GM18520 (cell line): ENCODE results near the gene CYSLTR1.
"Not testable (repeated sequence)": the region's sequence is repeated elsewhere in the genome, so short reads cannot be mapped to it uniquely, and the experiment has no call there.

ENCODE experiments used
- ATAC-seq: cut with Tn5 transposase; IDR thresholded peaks from one replicate; pipeline ENCODE4 v1.9.1; 2021; ENCODE audit not compliant: unreplicated experiment

CYSLTR1 gene

DNA sequence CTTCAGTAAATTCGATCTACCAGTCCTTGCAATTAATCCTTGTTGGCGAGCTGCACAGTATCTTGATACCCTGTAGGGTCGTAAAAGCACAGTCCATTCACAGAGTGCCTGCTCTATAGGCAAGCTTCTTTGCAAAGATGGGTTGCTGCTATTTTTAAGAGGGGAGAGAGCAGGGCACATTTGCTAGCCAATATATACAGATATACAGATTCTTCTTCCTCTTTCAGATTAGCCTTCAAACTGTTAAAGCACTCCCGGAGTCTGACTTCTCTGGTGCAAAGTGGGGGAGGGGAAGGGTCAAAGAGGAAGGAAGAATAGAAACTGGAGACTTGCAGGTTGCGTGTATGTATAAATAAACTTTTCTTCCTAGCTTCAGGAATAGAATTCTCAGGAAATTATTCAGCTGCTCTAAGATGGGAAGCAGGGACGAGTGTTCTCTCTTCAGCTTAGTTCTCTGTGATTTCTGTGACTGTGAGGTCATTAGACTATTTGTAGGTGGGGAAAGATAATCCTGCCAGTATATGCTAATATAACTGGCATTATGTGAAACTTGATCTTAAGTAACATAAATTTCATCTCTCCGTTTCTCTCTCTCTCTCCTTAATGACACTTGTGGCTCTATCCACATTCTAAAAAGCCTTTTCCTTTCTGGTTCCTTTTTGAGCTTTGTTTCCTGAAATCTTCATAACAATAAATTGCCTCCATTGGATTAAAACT is at the start of gene CYSLTR1:
Gene CYSLTR1, minus strand, starts transcription at position 242 of the 717 bp plus-strand sequence. CDS start 53,865 bp downstream, outside the sequence.
- ATAC-seq = no peak

- ATAC-seq = no peak
Observed at GRCh38 chrX:78377186-78377585, 49.8 kb upstream of the CYSLTR1 start.

DNA sequence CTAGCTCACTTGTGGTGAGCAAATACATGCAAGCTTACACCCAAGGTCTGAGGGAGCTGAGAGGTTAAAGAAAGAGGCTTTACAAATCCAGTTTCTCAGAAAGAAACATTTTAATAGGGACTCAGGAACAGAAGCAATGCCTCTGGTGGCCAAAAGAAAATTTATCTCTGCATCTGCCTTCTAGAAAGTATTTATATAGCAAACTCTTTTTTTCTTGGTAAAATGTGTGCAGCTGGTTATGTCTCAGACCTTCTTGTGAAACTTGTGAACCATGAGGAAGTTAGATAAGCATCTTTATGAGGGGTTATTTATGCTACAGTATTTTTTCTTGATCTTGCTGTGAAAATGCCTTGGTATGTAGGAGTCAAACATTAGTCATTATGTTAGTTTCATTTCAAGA is 48.5 kb upstream of the CYSLTR1 start:
- no peak for ATAC-seq

- no peak for ATAC-seq
Observed at GRCh38 chrX:78366576-78366975, 39.2 kb upstream of the CYSLTR1 start.

GRCh38 chrX:78357342-78358055 is 30.1 kb upstream of the CYSLTR1 start:
- no peak for ATAC-seq

DNA sequence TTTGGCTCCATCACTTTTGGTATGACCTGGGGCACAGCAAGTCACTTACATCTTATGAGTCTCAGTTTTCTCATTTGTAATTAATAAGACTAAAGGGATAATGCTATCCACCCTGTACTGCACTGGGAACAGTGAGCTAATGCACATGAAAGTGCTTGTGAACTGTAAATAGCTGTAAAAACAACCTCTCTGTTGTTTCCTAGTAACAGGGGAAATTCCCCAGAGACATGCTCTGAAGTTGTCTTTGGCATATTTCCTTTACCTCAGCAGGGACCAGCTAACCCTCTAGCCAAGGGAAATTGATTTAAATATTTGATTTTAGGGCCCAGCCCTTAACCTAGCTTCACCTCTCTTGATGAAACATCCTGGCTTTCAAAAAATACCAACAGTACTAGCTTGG is 6.1 kb upstream of the CYSLTR1 start:
- peak; percentile 64 for ATAC-seq

GRCh38 chrX:78331708-78332107 is 4.3 kb upstream of the CYSLTR1 start:
- ATAC-seq = no peak

- peak; percentile 28 for ATAC-seq
Observed at GRCh38 chrX:78330540-78330939, 3.1 kb upstream of the CYSLTR1 start.

DNA sequence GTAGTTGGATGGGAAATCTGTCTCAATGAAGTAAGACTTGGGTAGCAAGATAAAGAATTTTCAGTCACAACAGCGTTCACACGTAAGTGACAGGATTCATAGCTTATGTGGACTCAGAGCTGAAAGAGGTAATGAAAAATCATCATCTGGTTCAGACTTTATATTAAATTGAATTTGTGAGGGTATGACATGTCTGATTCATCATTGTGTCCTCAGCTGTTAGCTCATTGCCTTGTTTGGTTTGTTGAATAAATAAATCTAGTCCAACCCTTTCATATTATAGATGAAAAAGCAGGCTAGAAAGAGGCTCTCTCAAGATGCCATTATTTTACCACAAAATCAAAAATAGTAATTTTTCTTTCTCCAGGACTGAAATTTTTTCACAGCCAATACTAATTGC is 2.7 kb upstream of the CYSLTR1 start:
- ATAC-seq = no peak

- ATAC-seq = no peak
Observed at GRCh38 chrX:78329486-78329885, 2.1 kb upstream of the CYSLTR1 start.

GRCh38 chrX:78326401-78326800 is 1.0 kb downstream of the CYSLTR1 start:
- no peak for ATAC-seq

GRCh38 chrX:78322863-78323262 is 4.5 kb downstream of the CYSLTR1 start:
- ATAC-seq = no peak

DNA sequence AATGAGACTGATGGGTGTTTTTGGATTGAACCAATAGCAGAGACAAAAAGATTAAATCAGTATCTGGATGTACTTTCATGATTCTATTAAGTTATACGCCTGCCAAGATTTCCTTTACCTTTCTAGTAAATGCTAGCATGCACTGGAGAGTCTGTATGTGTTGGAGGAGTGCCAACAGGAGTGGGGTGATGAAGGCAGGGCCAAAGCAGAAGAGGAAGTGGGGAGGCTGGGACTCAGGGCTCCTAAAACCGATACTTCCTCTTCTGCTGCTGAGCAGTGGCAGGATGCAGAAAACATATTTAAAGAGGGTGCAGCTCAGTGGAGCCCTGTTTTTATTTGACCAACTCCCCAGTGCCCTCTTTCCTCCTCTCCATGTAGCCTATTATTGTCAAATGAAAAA is 5.6 kb downstream of the CYSLTR1 start:
- peak; percentile 91 for ATAC-seq

DNA sequence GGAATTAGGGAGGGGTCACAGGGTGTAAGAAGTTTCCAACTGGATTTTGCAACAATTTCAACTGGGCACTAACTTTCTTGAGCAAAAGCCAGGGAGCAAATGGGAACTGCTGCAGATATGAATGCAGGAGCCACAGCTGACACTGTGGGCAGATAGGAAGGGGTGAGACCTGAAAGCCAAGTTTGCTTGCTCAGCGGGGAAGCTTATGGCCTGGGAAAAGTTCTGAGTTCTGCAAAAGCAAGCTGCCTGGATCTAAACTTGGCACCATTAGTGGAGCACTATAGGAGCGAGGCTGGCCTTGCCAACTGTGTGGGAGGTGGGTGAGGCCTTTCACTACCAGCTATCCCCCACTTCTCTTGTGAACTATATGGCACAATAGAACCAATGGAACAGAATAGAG is 11.1 kb downstream of the CYSLTR1 start:
- ATAC-seq = no peak

- ATAC-seq = no peak
Observed at GRCh38 chrX:78315745-78316144, 11.7 kb downstream of the CYSLTR1 start.

GRCh38 chrX:78314561-78314960 is 12.8 kb downstream of the CYSLTR1 start:
- no peak for ATAC-seq

DNA sequence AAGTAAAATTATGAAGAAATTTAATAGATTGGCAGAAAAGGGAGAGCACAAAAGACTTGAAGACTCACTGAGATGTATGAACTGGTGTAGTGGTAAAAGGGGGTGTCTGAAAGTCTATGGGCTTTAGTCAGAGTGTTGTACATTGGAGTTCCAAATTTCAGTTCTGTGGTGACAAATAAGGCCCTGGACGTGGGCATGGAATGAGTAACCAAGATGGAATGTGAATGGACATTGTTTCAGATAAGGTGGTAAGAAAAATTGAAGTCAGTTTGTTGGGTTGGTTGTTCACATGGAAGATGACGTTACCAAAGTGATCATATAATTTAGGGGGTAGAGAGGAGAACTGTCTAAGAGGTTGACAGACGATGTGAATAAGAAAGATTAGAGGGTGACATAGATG is 13.9 kb downstream of the CYSLTR1 start:
- no peak for ATAC-seq

GRCh38 chrX:78307665-78308064 is 19.7 kb downstream of the CYSLTR1 start:
- no peak for ATAC-seq

GRCh38 chrX:78303086-78303485 is 24.3 kb downstream of the CYSLTR1 start:
- ATAC-seq = no peak

- not testable (repeated sequence) for ATAC-seq
Observed at GRCh38 chrX:78300933-78301332, 26.5 kb downstream of the CYSLTR1 start.

GRCh38 chrX:78283511-78283910 is 43.9 kb downstream of the CYSLTR1 start:
- ATAC-seq = no peak

DNA sequence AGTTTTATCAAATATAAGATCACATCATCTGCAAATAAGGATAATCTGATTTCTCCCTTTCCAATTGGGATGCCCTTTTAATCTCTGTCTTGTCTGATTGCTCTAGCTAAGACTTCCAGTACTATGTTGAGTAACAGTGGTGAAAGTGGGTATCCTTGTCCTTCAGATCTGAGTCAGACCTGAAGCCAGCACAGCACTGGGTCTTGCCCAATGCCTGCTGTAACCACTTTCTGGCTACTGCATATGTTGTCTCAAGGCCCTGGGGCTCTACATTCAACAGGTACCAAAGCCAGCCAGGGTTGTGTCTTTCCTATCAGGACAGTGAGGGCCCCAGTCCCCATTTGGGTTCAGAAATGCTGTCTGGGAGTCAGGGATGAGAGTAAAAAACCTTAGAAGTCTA is 90.3 kb downstream of the CYSLTR1 start:
- no peak for ATAC-seq

GRCh38 chrX:78226047-78226446 is 101.4 kb downstream of the CYSLTR1 start:
- not testable (repeated sequence) for ATAC-seq
